ENCODE results near the gene PGPEP1.

Gene PGPEP1

DNA sequence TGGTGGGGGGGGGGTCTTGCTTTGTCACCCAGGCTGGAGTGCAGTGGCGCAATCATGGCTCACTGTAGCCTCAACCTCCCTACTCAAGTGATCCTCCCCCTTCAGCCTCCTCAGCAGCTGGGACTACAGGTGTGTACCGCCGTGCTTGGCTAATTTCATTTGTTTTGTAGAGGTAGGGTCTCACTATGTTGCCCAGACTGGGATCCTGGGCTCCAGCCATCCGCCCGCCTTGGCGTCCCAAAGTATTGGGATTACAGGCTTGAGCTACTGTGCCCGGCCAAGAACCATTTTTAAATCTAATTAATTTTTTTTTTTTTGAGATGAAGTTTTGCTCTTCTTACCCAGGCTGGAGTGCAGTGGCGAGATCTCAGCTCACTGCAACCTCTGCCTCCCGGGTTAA is 40.7 kb upstream of the PGPEP1 start:
- Histone ChIP-seq H3K9me3 (ENCODE audit: control insufficient read depth, insufficient read depth, low read depth, low read length) (no peaks in the 10 kb centered on the region), H3K36me3 (ENCODE audit: control insufficient read depth, insufficient read depth, low read length) (no peaks in the 10 kb centered on the region), H3K4me3 (ENCODE audit: low read depth, low read length) (no peak overlapping the region), H3K4me1 (ENCODE audit: control insufficient read depth, insufficient read depth, low read length) (peaks cover 13% of the 10 kb centered on the region), H3K27ac (ENCODE audit: low read depth, low read length) (no peak overlapping the region), H3K27me3 (ENCODE audit: control insufficient read depth, insufficient read depth, low read length) (no peaks in the 10 kb centered on the region), H3K9ac (ENCODE audit: low read length) (no peak overlapping the region)

DNA sequence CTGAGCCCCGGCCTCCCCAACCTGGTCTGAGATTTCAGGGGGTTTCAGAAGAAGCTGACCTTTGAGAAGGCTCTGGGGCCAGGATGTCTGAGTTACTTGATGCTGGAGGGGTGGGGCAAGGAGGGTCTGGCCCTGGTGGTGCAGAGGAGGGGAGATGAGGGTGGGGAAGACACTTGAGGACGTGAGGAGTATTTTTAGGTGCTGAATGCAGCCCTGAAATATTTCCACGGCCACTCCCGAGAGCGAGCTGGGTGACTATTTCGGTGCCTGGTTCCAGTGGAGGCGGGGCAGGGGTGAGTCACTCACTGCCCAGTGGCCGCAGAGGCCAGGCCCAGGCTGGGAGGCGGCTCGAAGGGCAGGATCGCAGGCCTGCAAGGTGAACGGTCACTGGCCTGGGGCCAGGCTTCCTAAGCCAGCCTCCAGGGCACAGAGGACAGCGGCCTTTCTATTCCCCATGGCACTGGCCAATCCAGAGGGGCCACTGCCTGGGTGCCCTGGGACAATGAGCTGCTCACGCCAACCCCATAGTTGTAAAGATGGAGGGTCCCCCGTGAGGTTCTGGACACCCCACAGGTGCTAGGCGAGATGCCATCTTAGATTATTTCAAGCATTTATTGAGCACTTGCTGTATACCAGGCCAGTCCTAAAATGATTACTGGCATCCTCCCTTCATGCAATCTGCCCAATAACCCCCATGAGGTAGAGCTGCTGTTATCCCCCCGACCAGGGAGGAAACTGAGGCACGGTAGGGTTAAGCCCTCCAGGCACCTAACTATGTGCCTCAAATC is 39.3 kb upstream of the PGPEP1 start:
- Histone ChIP-seq H3K27me3 (ENCODE audit: control insufficient read depth, insufficient read depth, low read length) (no peaks in the 10 kb centered on the region), H3K9ac (ENCODE audit: low read length) (no peak overlapping the region), H3K4me1 (ENCODE audit: control insufficient read depth, insufficient read depth, low read length) (peaks cover 22% of the 10 kb centered on the region), H3K36me3 (ENCODE audit: control insufficient read depth, insufficient read depth, low read length) (peaks cover 3% of the 10 kb centered on the region), H3K9me3 (ENCODE audit: control insufficient read depth, insufficient read depth, low read depth, low read length) (no peaks in the 10 kb centered on the region), H3K4me3 (ENCODE audit: low read depth, low read length) (no peak overlapping the region), H3K27ac (ENCODE audit: low read depth, low read length) (no peak overlapping the region)

DNA sequence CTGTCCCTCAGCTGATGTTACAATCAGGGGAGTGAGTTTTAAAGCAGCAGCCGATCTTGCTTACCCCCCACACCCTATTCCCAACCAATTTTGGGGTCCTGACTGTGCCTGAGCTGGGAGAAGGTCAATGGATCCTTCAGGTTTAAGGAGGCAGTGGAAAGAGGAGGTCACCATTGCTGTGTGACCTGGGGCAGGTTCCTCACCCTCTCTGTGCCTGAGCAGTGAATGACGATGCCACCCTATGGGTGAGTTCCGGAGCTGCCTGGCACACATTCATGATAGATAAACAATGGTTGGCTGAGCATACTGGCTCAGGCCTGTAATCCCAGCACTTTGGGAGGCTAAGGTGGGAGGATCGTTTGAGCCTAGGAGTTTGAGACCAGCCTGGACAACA is 38.7 kb upstream of the PGPEP1 start:
- Histone ChIP-seq H3K9ac (ENCODE audit: low read length) (no peak overlapping the region), H3K4me3 (ENCODE audit: low read depth, low read length) (no peak overlapping the region), H3K27me3 (ENCODE audit: control insufficient read depth, insufficient read depth, low read length) (no peaks in the 10 kb centered on the region), H3K4me1 (ENCODE audit: control insufficient read depth, insufficient read depth, low read length) (peaks cover 22% of the 10 kb centered on the region), H3K27ac (ENCODE audit: low read depth, low read length) (no peak overlapping the region), H3K36me3 (ENCODE audit: control insufficient read depth, insufficient read depth, low read length) (peaks cover 9% of the 10 kb centered on the region), H3K9me3 (ENCODE audit: control insufficient read depth, insufficient read depth, low read depth, low read length) (no peaks in the 10 kb centered on the region)

DNA sequence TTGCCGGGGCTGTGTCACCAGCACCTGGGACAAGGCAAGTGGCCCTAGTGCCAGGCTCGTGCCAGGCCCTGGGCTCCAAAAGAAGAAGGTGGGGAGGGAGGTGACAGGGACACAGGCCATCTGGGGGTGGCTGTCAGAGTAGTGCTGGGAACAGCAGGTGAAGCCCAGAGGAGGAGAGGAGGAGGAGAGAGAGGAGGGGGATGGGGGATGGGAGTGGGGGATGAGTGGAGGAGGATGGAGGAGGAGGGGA is 36.3 kb upstream of the PGPEP1 start:
- peak overlapping the region; percentile 51; the same call in 1 of the 2 replicates for H3K4me3 ChIP-seq (ENCODE audit: low read depth, low read length)
- H3K27ac ChIP-seq (ENCODE audit: low read depth, low read length): no peak overlapping the region
- H3K36me3 ChIP-seq (ENCODE audit: control insufficient read depth, insufficient read depth, low read length): peaks cover 32% of the 10 kb centered on the region
- no peaks in the 10 kb centered on the region for H3K9me3 ChIP-seq (ENCODE audit: control insufficient read depth, insufficient read depth, low read depth, low read length)
- peaks cover 22% of the 10 kb centered on the region for H3K4me1 ChIP-seq (ENCODE audit: control insufficient read depth, insufficient read depth, low read length)
- no peak overlapping the region for H3K9ac ChIP-seq (ENCODE audit: low read length)
- no peaks in the 10 kb centered on the region for H3K27me3 ChIP-seq (ENCODE audit: control insufficient read depth, insufficient read depth, low read length)

DNA sequence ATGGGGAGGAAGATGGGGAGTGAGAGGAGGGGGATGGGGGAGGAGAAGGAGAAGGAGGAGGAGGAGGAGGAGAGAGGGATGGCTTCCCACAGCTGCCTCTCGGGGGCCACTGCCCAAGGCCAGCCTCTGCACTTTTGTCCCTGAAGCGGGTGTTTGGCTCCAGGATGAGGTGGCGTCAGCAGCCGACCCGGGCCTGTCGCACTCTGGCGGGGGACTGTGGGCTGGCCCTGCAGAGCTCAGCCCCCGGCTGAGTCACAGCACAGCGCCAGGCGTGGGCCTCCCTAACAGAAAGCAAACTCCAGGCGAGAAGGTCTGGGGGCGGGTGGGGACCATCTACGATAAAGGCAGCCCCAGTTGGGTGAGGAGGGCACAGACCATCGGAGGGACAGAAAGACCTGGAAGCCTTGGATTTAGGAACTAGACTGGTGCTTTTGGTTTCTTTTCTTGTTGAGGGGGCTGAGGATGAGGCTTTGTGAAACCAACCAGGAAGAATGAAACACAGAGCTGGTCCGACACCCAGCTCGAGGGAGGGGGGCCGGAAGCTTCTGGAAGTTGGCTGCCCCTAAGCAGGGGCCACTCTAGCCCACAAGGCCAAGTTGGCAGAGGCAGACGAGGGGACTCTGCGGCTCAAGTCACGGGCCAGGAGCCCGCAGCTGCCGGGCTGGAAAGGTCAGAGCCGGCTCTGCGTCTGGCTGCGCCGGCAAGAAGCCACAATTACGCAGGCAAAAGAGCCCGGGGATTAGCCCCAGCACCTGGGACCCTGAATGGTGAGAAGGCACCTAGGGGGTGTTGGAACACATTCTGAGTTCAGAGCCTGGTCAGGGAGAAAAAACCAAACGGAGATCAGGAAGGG is 35.7 kb upstream of the PGPEP1 start:
- peaks cover 37% of the 10 kb centered on the region for H3K36me3 ChIP-seq (ENCODE audit: control insufficient read depth, insufficient read depth, low read length)
- peak overlapping the region; percentile 84 for H3K27ac ChIP-seq (ENCODE audit: low read depth, low read length)
- H3K4me3 ChIP-seq (ENCODE audit: low read depth, low read length): peak overlapping the region; percentile 51
- peak overlapping the region; percentile 41 for H3K9ac ChIP-seq (ENCODE audit: low read length)
- no peaks in the 10 kb centered on the region for H3K27me3 ChIP-seq (ENCODE audit: control insufficient read depth, insufficient read depth, low read length)
- H3K9me3 ChIP-seq (ENCODE audit: control insufficient read depth, insufficient read depth, low read depth, low read length): no peaks in the 10 kb centered on the region
- H3K4me1 ChIP-seq (ENCODE audit: control insufficient read depth, insufficient read depth, low read length): peaks cover 22% of the 10 kb centered on the region

DNA sequence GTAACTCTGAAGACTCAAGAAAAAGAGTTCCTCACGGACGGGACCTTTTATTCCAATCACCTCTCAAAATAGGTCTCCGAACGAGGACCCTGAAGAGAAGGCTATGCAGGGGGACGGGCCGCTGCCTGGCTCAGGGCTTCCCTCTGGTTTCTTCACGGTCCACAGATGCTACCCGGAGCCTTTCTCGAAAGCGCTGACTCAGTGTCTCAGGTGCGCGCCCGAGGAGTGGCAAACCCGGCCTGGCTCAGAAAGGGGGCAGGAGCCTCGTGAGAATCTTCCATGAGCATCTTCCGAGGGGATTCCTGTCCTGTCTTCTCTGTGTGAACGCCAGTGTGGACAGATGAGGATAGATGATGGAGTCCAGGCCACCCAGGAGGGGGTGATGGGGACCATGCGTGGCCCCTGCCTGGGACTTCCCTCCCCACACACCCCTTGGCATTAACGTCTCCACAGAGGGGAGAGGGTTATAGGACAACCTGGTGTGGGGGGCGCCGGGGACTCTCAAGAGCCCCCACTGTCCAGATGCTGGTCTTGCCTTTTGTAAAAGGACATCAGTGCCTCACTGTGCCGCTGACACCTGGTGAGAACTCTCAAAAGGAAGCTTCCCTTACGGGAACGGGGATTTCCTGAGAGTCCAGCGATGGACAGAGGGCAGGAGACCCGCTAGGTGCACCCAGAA is 34.0 kb upstream of the PGPEP1 start:
- Histone ChIP-seq H3K27me3 (ENCODE audit: control insufficient read depth, insufficient read depth, low read length) (no peaks in the 10 kb centered on the region), H3K9ac (ENCODE audit: low read length) (no peak overlapping the region), H3K27ac (ENCODE audit: low read depth, low read length) (no peak overlapping the region), H3K36me3 (ENCODE audit: control insufficient read depth, insufficient read depth, low read length) (peaks cover 53% of the 10 kb centered on the region), H3K9me3 (ENCODE audit: control insufficient read depth, insufficient read depth, low read depth, low read length) (no peaks in the 10 kb centered on the region), H3K4me1 (ENCODE audit: control insufficient read depth, insufficient read depth, low read length) (peaks cover 22% of the 10 kb centered on the region), H3K4me3 (ENCODE audit: low read depth, low read length) (no peak overlapping the region)

DNA sequence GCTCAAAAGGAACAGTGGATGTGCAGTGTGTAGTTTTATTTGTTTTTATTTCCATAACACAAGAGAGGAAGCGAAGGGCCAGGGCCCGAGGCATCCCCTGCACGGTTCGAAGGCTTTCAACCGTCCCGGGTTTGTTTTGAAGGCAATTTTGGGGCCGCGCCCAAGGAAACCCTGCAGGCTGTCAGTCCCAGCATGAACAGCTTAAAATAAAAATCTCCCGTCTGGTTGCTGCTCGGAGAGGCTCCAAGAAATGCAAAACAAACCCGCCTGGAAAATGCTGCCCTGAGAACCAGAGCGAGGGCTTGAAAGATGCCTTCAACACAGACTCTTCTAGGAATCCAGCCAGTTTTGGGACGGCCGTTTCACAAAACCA is 33.5 kb upstream of the PGPEP1 start:
- Histone ChIP-seq H3K27ac (ENCODE audit: low read depth, low read length) (no peak overlapping the region), H3K36me3 (ENCODE audit: control insufficient read depth, insufficient read depth, low read length) (peaks cover 58% of the 10 kb centered on the region), H3K9me3 (ENCODE audit: control insufficient read depth, insufficient read depth, low read depth, low read length) (no peaks in the 10 kb centered on the region), H3K4me3 (ENCODE audit: low read depth, low read length) (no peak overlapping the region), H3K9ac (ENCODE audit: low read length) (no peak overlapping the region), H3K27me3 (ENCODE audit: control insufficient read depth, insufficient read depth, low read length) (no peaks in the 10 kb centered on the region), H3K4me1 (ENCODE audit: control insufficient read depth, insufficient read depth, low read length) (peaks cover 22% of the 10 kb centered on the region)

DNA sequence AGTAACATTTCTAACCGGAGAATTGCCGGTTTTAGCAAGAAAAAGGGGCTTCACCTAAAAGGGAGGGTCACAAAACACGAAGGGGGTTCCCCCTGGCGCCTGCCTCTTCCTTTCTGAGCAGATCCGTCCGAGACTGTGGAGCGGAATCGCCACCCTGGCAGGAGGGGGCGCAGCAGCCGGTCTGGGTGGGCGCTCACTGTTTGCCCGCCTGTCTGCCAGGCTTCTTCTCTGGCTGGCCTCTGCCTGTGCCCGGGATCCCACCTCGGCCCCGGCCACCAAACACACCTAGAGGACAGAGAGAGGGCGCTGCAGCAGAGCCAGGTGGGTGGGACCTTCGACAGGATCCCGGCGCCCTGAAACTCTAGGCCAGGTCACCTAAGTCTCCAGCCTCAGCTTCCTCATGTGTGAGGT is 33.1 kb upstream of the PGPEP1 start:
- Histone ChIP-seq H3K4me1 (ENCODE audit: control insufficient read depth, insufficient read depth, low read length) (peaks cover 22% of the 10 kb centered on the region), H3K9ac (ENCODE audit: low read length) (no peak overlapping the region), H3K27me3 (ENCODE audit: control insufficient read depth, insufficient read depth, low read length) (no peaks in the 10 kb centered on the region), H3K27ac (ENCODE audit: low read depth, low read length) (no peak overlapping the region), H3K36me3 (ENCODE audit: control insufficient read depth, insufficient read depth, low read length) (peaks cover 62% of the 10 kb centered on the region), H3K9me3 (ENCODE audit: control insufficient read depth, insufficient read depth, low read depth, low read length) (no peaks in the 10 kb centered on the region), H3K4me3 (ENCODE audit: low read depth, low read length) (no peak overlapping the region)

DNA sequence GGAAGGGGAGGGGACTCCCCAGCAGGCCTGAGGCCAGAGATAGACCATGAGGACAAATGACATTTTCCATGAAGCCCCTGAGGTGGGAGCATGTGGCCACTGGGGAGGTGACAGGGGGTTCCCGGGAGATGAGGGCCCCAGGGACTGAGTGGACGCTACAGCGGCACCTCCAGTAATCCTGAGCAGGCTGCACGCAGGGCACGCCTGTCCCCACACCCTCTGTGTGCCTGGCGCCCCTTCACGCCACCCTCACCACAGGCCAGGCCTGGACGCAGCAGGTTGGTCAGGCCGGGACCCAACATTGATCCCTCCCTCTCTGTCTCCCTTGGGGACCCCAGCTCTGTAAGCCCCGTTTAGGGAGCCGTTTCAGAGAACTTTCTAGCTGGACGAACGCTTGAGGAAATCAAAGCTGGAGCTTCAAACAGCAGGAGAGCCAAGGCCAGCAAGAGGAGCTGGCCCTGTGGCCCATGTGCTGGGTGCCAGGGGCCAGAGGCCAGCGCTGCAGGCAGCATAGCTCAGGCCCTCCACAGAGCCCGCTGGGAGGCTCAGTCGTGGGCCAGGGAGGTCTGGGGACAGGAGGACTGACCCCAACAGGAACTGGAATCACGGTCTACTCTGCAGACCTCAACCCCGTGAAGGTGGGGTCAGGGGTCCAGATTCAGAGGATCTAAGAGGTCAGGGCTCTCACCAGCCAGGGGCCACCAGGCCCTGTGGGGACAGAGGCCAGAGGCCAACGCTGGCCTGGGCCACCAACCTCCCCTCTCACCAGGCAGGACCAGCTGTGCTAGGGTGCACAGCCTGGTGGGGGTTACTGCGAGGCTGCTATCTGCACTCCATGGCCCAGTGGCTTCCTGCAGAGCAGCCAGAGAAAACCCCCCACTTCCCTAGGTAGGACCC is 32.1 kb upstream of the PGPEP1 start:
- H3K4me3 ChIP-seq (ENCODE audit: low read depth, low read length): no peak overlapping the region
- H3K9me3 ChIP-seq (ENCODE audit: control insufficient read depth, insufficient read depth, low read depth, low read length): no peaks in the 10 kb centered on the region
- peaks cover 21% of the 10 kb centered on the region for H3K4me1 ChIP-seq (ENCODE audit: control insufficient read depth, insufficient read depth, low read length)
- no peaks in the 10 kb centered on the region for H3K27me3 ChIP-seq (ENCODE audit: control insufficient read depth, insufficient read depth, low read length)
- no peak overlapping the region for H3K9ac ChIP-seq (ENCODE audit: low read length)
- H3K36me3 ChIP-seq (ENCODE audit: control insufficient read depth, insufficient read depth, low read length): peaks cover 71% of the 10 kb centered on the region
- no peak overlapping the region for H3K27ac ChIP-seq (ENCODE audit: low read depth, low read length)

DNA sequence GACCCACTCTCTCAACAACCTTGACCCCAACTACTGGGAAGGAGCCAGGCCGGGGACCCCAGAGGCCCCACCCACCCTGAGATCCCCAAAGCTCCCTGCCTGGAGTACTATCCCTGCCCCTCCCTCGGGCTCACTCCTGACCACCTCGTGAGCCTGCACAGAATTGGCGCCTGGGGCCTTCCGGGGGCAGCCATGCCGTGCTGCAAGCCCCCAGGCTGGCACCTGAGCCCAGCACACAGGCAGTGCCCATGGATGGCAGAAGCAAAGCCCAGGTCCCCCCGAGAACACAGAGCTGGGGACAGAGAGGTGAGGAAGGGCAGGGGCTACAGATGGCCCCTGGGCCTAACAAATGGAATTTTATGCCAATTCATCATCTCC is 31.5 kb upstream of the PGPEP1 start:
- Histone ChIP-seq H3K9ac (ENCODE audit: low read length) (no peak overlapping the region), H3K4me3 (ENCODE audit: low read depth, low read length) (no peak overlapping the region), H3K36me3 (ENCODE audit: control insufficient read depth, insufficient read depth, low read length) (peaks cover 76% of the 10 kb centered on the region), H3K27ac (ENCODE audit: low read depth, low read length) (no peak overlapping the region), H3K27me3 (ENCODE audit: control insufficient read depth, insufficient read depth, low read length) (no peaks in the 10 kb centered on the region), H3K4me1 (ENCODE audit: control insufficient read depth, insufficient read depth, low read length) (peaks cover 15% of the 10 kb centered on the region), H3K9me3 (ENCODE audit: control insufficient read depth, insufficient read depth, low read depth, low read length) (no peaks in the 10 kb centered on the region)

Data from HUES6 (cell line).